AG04450 (cell line): ENCODE results near the gene KRTAP5-6. TPM values are rescaled to one million over a fixed set of nuclear protein-coding genes. Genes with fewer than 3 reads are reported as not detected.

Source experiments
- CTCF ChIA-PET: fragments of 300-600, 350-600 bp; formaldehyde crosslinking; extraction: SDS; loops from one replicate; lab custom pipeline; 2022; ENCODE audit warnings: antibody characterized with exemption, inconsistent platforms; lab: Charles Lee
- POLR2A ChIA-PET: fragments of 350-600 bp; formaldehyde crosslinking; extraction: SDS; loops from one replicate; lab custom pipeline; 2021; ENCODE audit warnings: antibody characterized with exemption, inconsistent platforms; lab: Yijun Ruan, JAX
- DNase-seq: peaks from one replicate; pipeline ENCODE4 v3.0.0-alpha.2; 2011; ENCODE audit warnings: low read depth, low spot score
- H3K27ac ChIP-seq: one replicate; pipeline ENCODE4 v1.5.1; 2012; ENCODE audit warnings: low read depth, low read length, control low read depth
- H3K27me3 ChIP-seq: one replicate; pipeline ENCODE4 v1.6.0; 2012; ENCODE audit warnings: low read length; ENCODE audit not compliant: control insufficient read depth, insufficient read depth
- H3K4me3 ChIP-seq: 2 replicates; pipeline ENCODE4 v1.5.1; 2011; ENCODE audit warnings: mild to moderate bottlenecking, low read depth, low read length, control low read depth
- H3K9me3 ChIP-seq: 2 replicates; pipeline ENCODE4 v1.5.1; 2012; ENCODE audit warnings: low read length; ENCODE audit not compliant: control insufficient read depth, insufficient read depth
- CTCF ChIP-seq: IDR thresholded peaks from 2 replicates; pipeline ENCODE4 v1.5.1; 2011; ENCODE audit warnings: low read depth, low read length, control low read depth, inconsistent platforms
- polyA plus RNA-seq: library from polyadenylated mRNA; depleted of rRNA; stranded (reverse); fragments of >200 nt; gene quantifications from 2 replicates; pipeline ENCODE4 v1.2.3, GENCODE V29; 2011

KRTAP5-6 gene
- polyA plus RNA-seq, 1 experiment, result not detected

GRCh38 chr11:1690167-1691025 is 6.6 kb upstream of the KRTAP5-6 start:
- CTCF ChIA-PET, result interaction anchor here (4.0 to 5.5 kb wide), 4 partner anchors 10 to 462 kb away, joined by 53 to 300 read pairs (median 68); partner anchors contain the start of gene SYT8
- no peak overlapping the region for H3K4me3 ChIP-seq
- no peaks in the 10 kb centered on the region for H3K9me3 ChIP-seq
- no peak overlapping the region for H3K27ac ChIP-seq
- POLR2A ChIA-PET, result interaction anchor here (0.7 kb wide), 1 partner anchor 11 kb away, joined by 3 read pairs; no protein-coding TSS in a partner anchor
- TF ChIP-seq CTCF, result no peak
- peaks cover 19% of the 10 kb centered on the region for H3K27me3 ChIP-seq
- DNase-seq, result no peak

GRCh38 chr11:1691026-1691877 is 5.7 kb upstream of the KRTAP5-6 start:
- no peak for TF ChIP-seq CTCF
- no peaks in the 10 kb centered on the region for H3K9me3 ChIP-seq
- ChIA-PET CTCF (interaction anchor here (1.3 to 5.5 kb wide), 6 partner anchors 11 to 461 kb away, joined by 3 to 300 read pairs (median 58); partner anchors contain the start of gene SYT8), POLR2A (interaction anchor here (0.7 kb wide), 1 partner anchor 12 kb away, joined by 3 read pairs; no protein-coding TSS in a partner anchor)
- peaks cover 19% of the 10 kb centered on the region for H3K27me3 ChIP-seq
- no peak overlapping the region for H3K4me3 ChIP-seq
- H3K27ac ChIP-seq, result no peak overlapping the region
- DNase-seq, result no peak

- ChIA-PET CTCF (interaction anchor here (1.3 to 5.5 kb wide), 9 partner anchors 12 to 464 kb away, joined by 3 to 300 read pairs (median 53); partner anchors contain the start of gene SYT8), POLR2A (no interaction called here)
- DNase-seq, result no peak
- Histone ChIP-seq H3K27me3 (peaks cover 24% of the 10 kb centered on the region), H3K9me3 (no peaks in the 10 kb centered on the region), H3K4me3 (no peak overlapping the region), H3K27ac (no peak overlapping the region)
- TF ChIP-seq CTCF, result no peak
Observed at GRCh38 chr11:1691878-1692707, 4.9 kb upstream of the KRTAP5-6 start.

GRCh38 chr11:1692708-1693326 is 4.2 kb upstream of the KRTAP5-6 start:
- peaks cover 24% of the 10 kb centered on the region for H3K27me3 ChIP-seq
- H3K9me3 ChIP-seq, result no peaks in the 10 kb centered on the region
- ChIA-PET POLR2A (interaction anchor here (1.0 to 2.0 kb wide), 2 partner anchors 140 to 460 kb away, joined by 3 to 8 read pairs; no protein-coding TSS in a partner anchor), CTCF (interaction anchor here (0.9 to 5.5 kb wide), 24 partner anchors 9 to 463 kb away, joined by 3 to 300 read pairs (median 8); partner anchors contain the start of genes SYT8 and TNNI2)
- TF ChIP-seq CTCF, result no peak
- DNase-seq, result no peak
- H3K27ac ChIP-seq, result no peak overlapping the region
- H3K4me3 ChIP-seq, result no peak overlapping the region
